SHP77 treated with DMSO at 0.1 percent for 48 hours (cell line): ENCODE measurements around the gene CDH2.

ENCODE experiments used
- DNase-seq: peaks from one replicate; lab custom pipeline; 2025; lab: John Stamatoyannopoulos, UW

Gene CDH2

GRCh38 chr18:28168725-28169124 is 8.2 kb downstream of the CDH2 start:
- DNase-seq, result no peak

- DNase-seq, result no peak
These were observed 9.0 kb downstream of the CDH2 start for GRCh38 chr18:28167835-28168349.

- no peak for DNase-seq
These were observed 12.0 kb downstream of the CDH2 start for GRCh38 chr18:28164771-28165483.

- no peak for DNase-seq
These were observed 13.6 kb downstream of the CDH2 start for GRCh38 chr18:28163201-28163775.

GRCh38 chr18:28161608-28162599 is 15.0 kb downstream of the CDH2 start:
- no peak for DNase-seq

- DNase-seq, result no peak
These were observed 17.9 kb downstream of the CDH2 start for GRCh38 chr18:28159055-28159454.

GRCh38 chr18:28158083-28158581 is 18.8 kb downstream of the CDH2 start:
- no peak for DNase-seq

GRCh38 chr18:28153485-28154065 is 23.4 kb downstream of the CDH2 start:
- DNase-seq, result no peak

- no peak for DNase-seq
These were observed 24.2 kb downstream of the CDH2 start for GRCh38 chr18:28152754-28153153.

- no peak for DNase-seq
These were observed 24.6 kb downstream of the CDH2 start for GRCh38 chr18:28152354-28152753.

- DNase-seq, result no peak
These were observed 25.5 kb downstream of the CDH2 start for GRCh38 chr18:28151434-28151833.

GRCh38 chr18:28150925-28151324 is 26.0 kb downstream of the CDH2 start:
- DNase-seq, result no peak

- DNase-seq, result no peak
These were observed 27.0 kb downstream of the CDH2 start for GRCh38 chr18:28149810-28150420.

- no peak for DNase-seq
These were observed 29.2 kb downstream of the CDH2 start for GRCh38 chr18:28147674-28148171.

GRCh38 chr18:28143725-28144124 is 33.2 kb downstream of the CDH2 start:
- DNase-seq, result peak; percentile 25

GRCh38 chr18:28138816-28139215 is 38.1 kb downstream of the CDH2 start:
- no peak for DNase-seq

- no peak for DNase-seq
These were observed 40.9 kb downstream of the CDH2 start for GRCh38 chr18:28136071-28136470.

- no peak for DNase-seq
These were observed 42.2 kb downstream of the CDH2 start for GRCh38 chr18:28134774-28135173.

GRCh38 chr18:28132084-28132483 is 44.8 kb downstream of the CDH2 start:
- DNase-seq, result no peak

GRCh38 chr18:28128659-28128980 is 48.3 kb downstream of the CDH2 start:
- DNase-seq, result no peak
